Muscle of back (tissue), 10 donors: ENCODE results near the gene SMC5. TPM values are rescaled to one million over a fixed set of nuclear protein-coding genes. Genes with fewer than 3 reads are reported as not detected.

Experiments
- polyA plus RNA-seq, 10 donors: library from polyadenylated mRNA; unstranded; fragments of 120-200 nt; gene quantifications; one replicate each; pipeline ENCODE4 v1.2.1, GENCODE V29; 2013; ENCODE audit not compliant: insufficient read length in 10 of 10

SMC5 gene
- polyA plus RNA-seq, 10 donors: 23.9 to 47.2 (median 33.7) TPM

Other genes with a start within 250 kb of the SMC5 start
- 10 to 100 TPM in 2 of 10 donors, 1 to 10 TPM in 8; 7.1 to 12.9 (median 8.2) TPM for gene MAMDC2, start 215.1 kb upstream of the SMC5 start, polyA plus RNA-seq
- 1 to 10 TPM; 1.3 to 7.8 (median 2.7) TPM for gene KLF9, start 155.7 kb downstream of the SMC5 start, polyA plus RNA-seq